C4-2B (cell line): ENCODE data around the gene KRTAP20-2.

Experiments used
- H3K27ac ChIP-seq: fragments of 450-650 bp; 2 replicates; pipeline ENCODE4 v1.5.1; 2017
- CTCF ChIP-seq: fragments of 450-650 bp; conservative IDR thresholded peaks from 2 replicates; pipeline ENCODE4 v1.5.1; 2017; ENCODE audit warnings: mild to moderate bottlenecking
- ZFX ChIP-seq: fragments of 450-650 bp; IDR thresholded peaks from 2 replicates; pipeline ENCODE4 v1.6.1; 2017

Gene KRTAP20-2

GRCh38 chr21:30628109-30628508, 6.9 kb upstream of the KRTAP20-2 start:
- TF ChIP-seq CTCF: no peak
- TF ChIP-seq ZFX: no peak
- H3K27ac ChIP-seq: no peak overlapping the region

- no peak overlapping the region for H3K27ac ChIP-seq
- no peak for TF ChIP-seq ZFX
- no peak for TF ChIP-seq CTCF
Measured at GRCh38 chr21:30629200-30629599, 5.8 kb upstream of the KRTAP20-2 start.

GRCh38 chr21:30638686-30639085, 3.7 kb downstream of the KRTAP20-2 start:
- no peak overlapping the region for H3K27ac ChIP-seq
- TF ChIP-seq ZFX (no peak), CTCF (no peak)

GRCh38 chr21:30642564-30642963, 7.6 kb downstream of the KRTAP20-2 start, which contains the start of gene KRTAP20-3:
Gene KRTAP20-3 (plus strand): TSS chr21:30642864.
- no peak within 1 kb of the TSS for H3K27ac ChIP-seq
- TF ChIP-seq CTCF: no peak
- no peak for TF ChIP-seq ZFX

- H3K27ac ChIP-seq: no peak overlapping the region
Measured at GRCh38 chr21:30646904-30647414, 12.0 kb downstream of the KRTAP20-2 start.

GRCh38 chr21:30652891-30653290, 17.9 kb downstream of the KRTAP20-2 start:
- no peak overlapping the region for H3K27ac ChIP-seq
- TF ChIP-seq CTCF: no peak
- TF ChIP-seq ZFX: no peak

More at GRCh38 chr21:30646904-30647414, 12.0 kb downstream of the KRTAP20-2 start:
- TF ChIP-seq ZFX: no peak
- TF ChIP-seq CTCF: no peak

GRCh38 chr21:30668776-30669175, 33.8 kb downstream of the KRTAP20-2 start:
- TF ChIP-seq ZFX (no peak), CTCF (no peak)
- H3K27ac ChIP-seq: no peak overlapping the region
